RWPE2 (cell line): Measurements from ENCODE around the gene YBEY.

Source experiments
- ATAC-seq: fragments of 200-7000 bp; cut with Tn5 transposase; 3 replicates; pipeline ENCODE4 v1.9.1; 2021; ENCODE audit warnings: low read depth
- DNase-seq: peaks from one replicate; pipeline ENCODE4 v3.0.0-alpha.2; 2020; ENCODE audit warnings: low spot score
- H3K27ac ChIP-seq: fragments of 450-650 bp; 2 replicates; pipeline ENCODE4 v1.5.1; 2017; ENCODE audit warnings: mild to moderate bottlenecking; ENCODE audit not compliant: poor library complexity, severe bottlenecking
- H3K27me3 ChIP-seq: fragments of 250-450 bp; sonication (Bioruptor Pico); 2 replicates; pipeline ENCODE4 v1.5.1; 2021; ENCODE audit warnings: mild to moderate bottlenecking, moderate library complexity; ENCODE audit not compliant: insufficient read depth, poor library complexity, severe bottlenecking
- H3K36me3 ChIP-seq: fragments of 250-450 bp; sonication (Bioruptor Pico); 2 replicates; pipeline ENCODE4 v1.5.1; 2020; ENCODE audit warnings: low read depth, mild to moderate bottlenecking, moderate library complexity
- H3K4me1 ChIP-seq: fragments of 250-450 bp; sonication (Bioruptor Pico); 2 replicates; pipeline ENCODE4 v1.5.1; 2021; ENCODE audit warnings: mild to moderate bottlenecking, moderate library complexity; ENCODE audit not compliant: insufficient read depth, poor library complexity, severe bottlenecking
- H3K4me3 ChIP-seq: fragments of 250-450 bp; sonication (Bioruptor Pico); 2 replicates; pipeline ENCODE4 v1.5.1; 2021; ENCODE audit warnings: mild to moderate bottlenecking, moderate library complexity; ENCODE audit not compliant: severe bottlenecking
- H3K9me3 ChIP-seq: fragments of 250-450 bp; sonication (Bioruptor Pico); 2 replicates; pipeline ENCODE4 v1.5.1; 2021; ENCODE audit warnings: mild to moderate bottlenecking, moderate library complexity; ENCODE audit not compliant: severe bottlenecking
- CTCF ChIP-seq: fragments of 450-650 bp; IDR thresholded peaks from one replicate; pipeline ENCODE4 v1.5.1; 2017; ENCODE audit warnings: mild to moderate bottlenecking, moderate library complexity; ENCODE audit not compliant: poor library complexity, severe bottlenecking

Gene YBEY

DNA sequence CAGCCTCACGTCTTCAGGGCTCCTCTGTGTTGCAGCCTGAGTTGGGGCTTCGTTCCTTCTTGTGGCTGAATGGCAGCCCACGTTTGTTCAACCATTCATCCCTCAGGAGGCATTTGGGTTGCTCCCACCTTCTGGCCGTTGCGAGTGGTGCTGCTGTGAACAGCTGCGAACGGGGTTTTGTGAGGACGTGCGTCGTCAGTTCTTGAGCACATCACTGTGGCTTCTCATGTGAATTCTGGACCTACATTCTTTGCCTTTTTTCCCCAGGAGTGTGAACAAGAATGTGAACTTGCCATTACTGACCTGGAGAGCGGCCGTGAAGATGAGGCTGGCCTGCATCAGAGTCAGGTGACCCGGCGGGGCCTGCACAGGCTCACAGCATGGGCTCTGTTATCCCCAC is 59.7 kb downstream of the YBEY start:
- no peaks in the 10 kb centered on the region for H3K9me3 ChIP-seq
- H3K4me3 ChIP-seq, result no peak overlapping the region
- no peak for TF ChIP-seq CTCF
- DNase-seq (no peak), ATAC-seq (no peak)
- H3K27me3 ChIP-seq, result no peaks in the 10 kb centered on the region
- H3K4me1 ChIP-seq, result no peaks in the 10 kb centered on the region
- H3K36me3 ChIP-seq, result peaks cover 59% of the 10 kb centered on the region
- H3K27ac ChIP-seq, result no peak overlapping the region

- no peaks in the 10 kb centered on the region for H3K4me1 ChIP-seq
- no peak for TF ChIP-seq CTCF
- H3K9me3 ChIP-seq, result no peaks in the 10 kb centered on the region
- peaks cover 65% of the 10 kb centered on the region for H3K36me3 ChIP-seq
- no peak for ATAC-seq
- H3K27ac ChIP-seq, result no peak overlapping the region
- no peak for DNase-seq
- no peak overlapping the region for H3K4me3 ChIP-seq
- H3K27me3 ChIP-seq, result no peaks in the 10 kb centered on the region
Observed at GRCh38 chr21:46346296-46347202, 60.4 kb downstream of the YBEY start.

GRCh38 chr21:46347203-46347550 is 61.0 kb downstream of the YBEY start:
- H3K36me3 ChIP-seq, result peaks cover 70% of the 10 kb centered on the region
- no peak overlapping the region for H3K4me3 ChIP-seq
- no peak for TF ChIP-seq CTCF
- H3K27me3 ChIP-seq, result no peaks in the 10 kb centered on the region
- no peaks in the 10 kb centered on the region for H3K9me3 ChIP-seq
- no peak for DNase-seq
- ATAC-seq, result no peak
- no peak overlapping the region for H3K27ac ChIP-seq
- H3K4me1 ChIP-seq, result no peaks in the 10 kb centered on the region
